Measurements from ENCODE around the gene PRDM5.

PRDM5 gene

GRCh38 chr4:120922381-120923206, at the start of gene PRDM5:
Gene PRDM5, minus strand, starts transcription at chr4:120922726. Its CDS starts 118 bp downstream, at chr4:120922608.
- peak; percentile 59 for DNase-seq

GRCh38 chr4:120971884-120972283, 49.4 kb upstream of the PRDM5 start:
- DNase-seq = peak; percentile 21

GRCh38 chr4:120965938-120966337, 43.4 kb upstream of the PRDM5 start:
- no peak for DNase-seq

- DNase-seq = no peak
These were observed 42.1 kb upstream of the PRDM5 start for GRCh38 chr4:120964596-120964995.

- DNase-seq = no peak
These were observed 40.9 kb upstream of the PRDM5 start for GRCh38 chr4:120963449-120963848.

- DNase-seq = no peak
These were observed 38.2 kb upstream of the PRDM5 start for GRCh38 chr4:120960656-120961267.

GRCh38 chr4:120948382-120948781, 25.9 kb upstream of the PRDM5 start:
- DNase-seq = no peak

GRCh38 chr4:120942776-120943175, 20.2 kb upstream of the PRDM5 start:
- DNase-seq = no peak

- DNase-seq = no peak
These were observed 18.0 kb upstream of the PRDM5 start for GRCh38 chr4:120940547-120940946.

GRCh38 chr4:120939693-120940092, 17.2 kb upstream of the PRDM5 start:
- no peak for DNase-seq

- DNase-seq = no peak
These were observed 7.3 kb upstream of the PRDM5 start for GRCh38 chr4:120929847-120930246.

- DNase-seq = no peak
These were observed 5.4 kb upstream of the PRDM5 start for GRCh38 chr4:120927801-120928409.

- no peak for DNase-seq
These were observed 4.0 kb upstream of the PRDM5 start for GRCh38 chr4:120926358-120927025.

GRCh38 chr4:120924931-120925330, 2.4 kb upstream of the PRDM5 start:
- DNase-seq = no peak

- no peak for DNase-seq
These were observed 639 bp upstream of the PRDM5 start for GRCh38 chr4:120923207-120923522.

- DNase-seq = peak; percentile 49
These were observed 808 bp downstream of the PRDM5 start for GRCh38 chr4:120921456-120922380.

GRCh38 chr4:120920666-120921065, 1.9 kb downstream of the PRDM5 start:
- no peak for DNase-seq

GRCh38 chr4:120919358-120919757, 3.2 kb downstream of the PRDM5 start:
- DNase-seq = no peak

- DNase-seq = no peak
These were observed 3.7 kb downstream of the PRDM5 start for GRCh38 chr4:120918788-120919187.

- no peak for DNase-seq
These were observed 4.4 kb downstream of the PRDM5 start for GRCh38 chr4:120918092-120918491.

- no peak for DNase-seq
These were observed 5.6 kb downstream of the PRDM5 start for GRCh38 chr4:120916937-120917336.

- DNase-seq = peak; percentile 15
These were observed 7.2 kb downstream of the PRDM5 start for GRCh38 chr4:120915336-120915735.

GRCh38 chr4:120903419-120903818, 19.1 kb downstream of the PRDM5 start:
- no peak for DNase-seq
